Right ventricle myocardium inferior (tissue), 1 donor: ENCODE data around the gene CHST5. TPM values are rescaled to one million over a fixed set of nuclear protein-coding genes. Genes with fewer than 3 reads are reported as not detected.
"Not testable (repeated sequence)": the region's sequence is repeated elsewhere in the genome, so short reads cannot be mapped to it uniquely, and the experiment has no call there.

Source experiments
- ATAC-seq: fragments of 200-7000 bp; cut with Tn5 transposase; one replicate; pipeline ENCODE4 v1.9.1; 2020; ENCODE audit warnings: mild to moderate bottlenecking, moderate library complexity
- DNase-seq: peaks from one replicate; pipeline ENCODE4 v3.0.0; 2021; ENCODE audit errors: missing footprints
- intact Hi-C: fragments of 100-400 bp; cut with DNase I; formaldehyde crosslinking; loops from one replicate; pipeline ENCODE4 v1.11.0; 2022
- total RNA-seq: library from RNA; stranded (reverse); fragmentation: NEBNext Ultra II Directional; extraction: Animal tissue kit (Norgen Biotek cat#: 25700); gene quantifications from one replicate; pipeline ENCODE4 v1.2.1, GENCODE V29; 2021
- donor health status: DM: no; HTN: yes; CAD: no; lungs with severe emphysema.

The CHST5 gene
- total RNA-seq, 1 donor from 2014 or later = 0.27 TPM

GRCh38 chr16:75527825-75528299, 8.0 kb downstream of the CHST5 start:
- intact Hi-C loops = no loop called here
- ATAC-seq (no peak), DNase-seq (no peak)

GRCh38 chr16:75526032-75526790, 9.7 kb downstream of the CHST5 start:
- DNase-seq = no peak
- intact Hi-C loops = no loop called here
- no peak for ATAC-seq

GRCh38 chr16:75519175-75519574, 16.7 kb downstream of the CHST5 start:
- DNase-seq (no peak), ATAC-seq (no peak)
- intact Hi-C loops = no loop called here

GRCh38 chr16:75516189-75516966, 19.5 kb downstream of the CHST5 start:
- ATAC-seq = peak; percentile 27
- intact Hi-C loops = loop anchor here (2.0 kb wide), 4 partner anchors 16 to 52 kb away; partner anchors contain the start of genes TMEM170A and TMEM231
- not testable (repeated sequence) for DNase-seq

GRCh38 chr16:75514296-75514695, 21.6 kb downstream of the CHST5 start:
- ATAC-seq = no peak
- DNase-seq = no peak
- intact Hi-C loops = no loop called here

- intact Hi-C loops = no loop called here
Observed at GRCh38 chr16:75506574-75506973, 29.3 kb downstream of the CHST5 start.

GRCh38 chr16:75506107-75506506, 29.8 kb downstream of the CHST5 start:
- intact Hi-C loops = no loop called here
- no peak for DNase-seq
- ATAC-seq = no peak

More at GRCh38 chr16:75506574-75506973, 29.3 kb downstream of the CHST5 start:
- DNase-seq (no peak), ATAC-seq (peak; percentile 74)

GRCh38 chr16:75503801-75504200, 32.1 kb downstream of the CHST5 start:
- intact Hi-C loops = no loop called here
- ATAC-seq (no peak), DNase-seq (no peak)

- intact Hi-C loops = no loop called here
- DNase-seq = no peak
- ATAC-seq = no peak
Observed at GRCh38 chr16:75502916-75503605, 32.8 kb downstream of the CHST5 start.

- intact Hi-C loops = loop anchor here (2.0 kb wide), 1 partner anchor 15 kb away; no protein-coding TSS in a partner anchor
- DNase-seq (peak; percentile 76), ATAC-seq (peak; percentile 74)
Observed at GRCh38 chr16:75501820-75502219, 34.1 kb downstream of the CHST5 start.

- no peak for DNase-seq
- intact Hi-C loops = loop anchor here (2.0 kb wide), 1 partner anchor 15 kb away; no protein-coding TSS in a partner anchor
- ATAC-seq = no peak
Observed at GRCh38 chr16:75501359-75501758, 34.5 kb downstream of the CHST5 start.

- ATAC-seq = peak; percentile 70
Observed at GRCh38 chr16:75498605-75499322, 37.1 kb downstream of the CHST5 start.

GRCh38 chr16:75497558-75497957, 38.4 kb downstream of the CHST5 start:
- intact Hi-C loops = no loop called here
- no peak for DNase-seq
- no peak for ATAC-seq

More at GRCh38 chr16:75498605-75499322, 37.1 kb downstream of the CHST5 start:
- DNase-seq, intact Hi-C loops: not testable (repeated sequence)

GRCh38 chr16:75495076-75495674, 40.7 kb downstream of the CHST5 start, which contains the start of gene CHST6:
TSS of gene CHST6 (minus strand) at chr16:75495441. CDS start at chr16:75479828, 15,613 bp downstream.
- intact Hi-C loops = no loop called here
- ATAC-seq (peak; percentile 61), DNase-seq (no peak)

- intact Hi-C loops = no loop called here
- DNase-seq (no peak), ATAC-seq (no peak)
Observed at GRCh38 chr16:75494661-75495075, 41.2 kb downstream of the CHST5 start.

GRCh38 chr16:75494184-75494583, 41.7 kb downstream of the CHST5 start:
- DNase-seq (no peak), ATAC-seq (no peak)
- intact Hi-C loops = no loop called here

- no peak for ATAC-seq
- intact Hi-C loops = no loop called here
- no peak for DNase-seq
Observed at GRCh38 chr16:75491876-75492275, 44.0 kb downstream of the CHST5 start.

GRCh38 chr16:75488322-75488721, 47.6 kb downstream of the CHST5 start:
- DNase-seq (no peak), ATAC-seq (no peak)
- intact Hi-C loops = no loop called here
